ENCODE measurements around the gene LZTR1.
A peak's percentile ranks its signal among the peaks of the same experiment; 100 is the strongest.
"Not testable (repeated sequence)": the region's sequence is repeated elsewhere in the genome, so short reads cannot be mapped to it uniquely, and the experiment has no call there.

The LZTR1 gene

DNA sequence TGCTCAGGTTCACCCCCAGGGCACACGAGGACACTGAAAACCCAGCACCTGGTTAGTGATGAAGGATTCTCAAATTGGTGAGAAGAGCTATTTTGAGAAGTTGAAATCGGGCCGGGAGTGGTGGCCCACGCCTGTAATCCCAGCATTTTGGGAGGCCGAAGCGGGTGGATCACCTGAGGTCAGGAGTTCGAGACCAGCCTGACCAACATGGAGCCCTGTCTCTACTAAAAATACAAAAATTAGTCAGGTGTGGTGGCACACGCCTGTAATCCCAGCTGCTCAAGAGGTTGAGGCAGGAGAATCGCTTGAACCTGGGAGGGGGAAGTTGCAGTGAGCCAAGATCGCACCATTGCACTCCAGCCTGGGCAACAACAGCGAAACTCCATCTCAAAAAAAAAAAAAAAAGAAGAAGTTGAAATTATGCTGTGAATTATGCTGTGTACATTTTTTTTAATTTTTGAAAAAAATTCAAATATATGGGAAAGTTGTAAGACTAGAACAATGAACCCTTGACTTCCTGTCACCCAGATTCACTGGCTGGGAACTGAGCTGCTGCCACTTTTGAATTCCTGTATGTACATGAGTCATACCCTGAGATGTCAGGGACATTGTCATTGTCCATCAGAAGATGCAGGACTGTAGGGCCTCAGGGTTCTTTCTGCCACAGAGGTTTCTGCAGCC lies 9.9 kb upstream of the LZTR1 start:
- H3K4me3 ChIP-seq (ENCODE audit: low read depth in 1 of 2, low read length in 2 of 2); H3K9ac ChIP-seq (ENCODE audit: low read length); H3K36me3 ChIP-seq (ENCODE audit: insufficient read depth, low read length); H3K9me3 ChIP-seq (ENCODE audit: low read length); H3K27me3 ChIP-seq (ENCODE audit: control insufficient read depth in 1 of 2, insufficient read depth in 2 of 2, low read length in 2 of 2); H3K27ac ChIP-seq (ENCODE audit: low read depth, low read length); H3K4me1 ChIP-seq (ENCODE audit: insufficient read depth, low read length): not testable (repeated sequence)

DNA sequence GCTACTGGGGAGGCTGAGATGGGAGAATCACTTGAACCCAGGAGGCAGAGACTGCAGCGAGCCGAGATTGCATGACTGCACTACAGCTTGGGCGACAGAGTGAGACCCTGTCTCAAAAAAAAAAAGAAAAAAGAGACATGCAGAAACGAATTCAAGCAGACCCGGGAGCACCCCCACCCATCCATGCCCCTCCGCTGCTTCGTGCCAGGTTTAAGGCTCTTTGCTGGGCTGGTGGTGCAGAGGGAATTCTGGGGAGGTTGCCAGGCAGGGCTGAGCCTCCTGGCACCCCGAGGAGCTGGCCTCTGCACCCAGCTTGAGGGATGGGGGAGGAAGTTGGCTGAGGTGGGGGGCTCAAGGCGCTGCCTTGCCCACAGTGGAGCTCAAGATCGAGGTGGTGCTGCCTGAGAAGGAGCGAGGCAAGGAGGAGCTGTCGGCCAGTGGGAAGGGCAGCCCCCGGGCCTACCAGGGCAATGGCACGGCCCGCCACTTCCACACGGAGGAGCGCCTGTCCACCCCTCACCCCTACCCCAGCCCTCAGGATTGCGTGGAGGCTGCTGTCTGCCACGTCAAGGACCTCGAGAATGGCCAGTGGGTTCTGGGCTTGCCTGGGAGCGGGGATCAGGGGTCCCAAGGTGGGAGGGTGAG lies 9.0 kb upstream of the LZTR1 start:
- Histone ChIP-seq H3K27me3 (ENCODE audit: control insufficient read depth in 1 of 2, insufficient read depth in 2 of 2, low read length in 2 of 2) (no peaks in the 10 kb centered on the region), H3K9me3 (ENCODE audit: low read length) (no peaks in the 10 kb centered on the region), H3K9ac (ENCODE audit: low read length) (no peak overlapping the region), H3K36me3 (ENCODE audit: insufficient read depth, low read length) (no peaks in the 10 kb centered on the region), H3K4me1 (ENCODE audit: insufficient read depth, low read length) (no peaks in the 10 kb centered on the region), H3K4me3 (ENCODE audit: low read depth in 1 of 2, low read length in 2 of 2) (no peak overlapping the region), H3K27ac (ENCODE audit: low read depth, low read length) (no peak overlapping the region)

DNA sequence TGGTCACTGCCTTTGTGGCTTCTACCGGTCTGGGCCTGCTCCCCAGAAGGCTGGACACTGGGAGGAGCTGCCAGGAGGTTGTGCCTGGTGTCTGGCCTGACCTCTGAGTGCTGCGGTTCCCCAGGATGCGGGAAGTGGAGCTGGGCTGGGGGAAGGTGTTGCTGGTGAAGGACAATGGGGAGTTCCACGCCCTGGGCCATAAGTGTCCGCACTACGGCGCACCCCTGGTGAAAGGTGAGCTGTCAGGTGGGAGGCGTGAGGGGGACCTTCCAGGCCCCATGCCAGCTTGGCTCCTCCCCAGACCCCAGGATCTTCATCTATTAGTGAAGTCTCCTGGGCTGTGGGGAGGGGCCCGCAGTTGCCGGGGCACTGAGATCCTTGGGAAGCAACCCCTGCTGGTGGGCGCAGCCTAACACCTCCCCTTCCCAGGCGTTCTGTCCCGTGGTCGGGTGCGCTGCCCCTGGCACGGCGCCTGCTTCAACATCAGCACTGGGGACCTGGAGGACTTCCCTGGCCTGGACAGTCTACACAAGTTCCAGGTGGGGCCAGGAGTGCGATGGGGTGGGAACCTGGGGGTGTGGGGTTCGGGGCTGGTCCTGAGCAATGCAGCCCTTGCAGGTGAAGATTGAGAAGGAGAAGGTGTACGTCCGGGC lies 8.3 kb upstream of the LZTR1 start:
- Histone ChIP-seq H3K36me3 (ENCODE audit: insufficient read depth, low read length) (no peaks in the 10 kb centered on the region), H3K4me1 (ENCODE audit: insufficient read depth, low read length) (no peaks in the 10 kb centered on the region), H3K4me3 (ENCODE audit: low read depth in 1 of 2, low read length in 2 of 2) (no peak overlapping the region), H3K27me3 (ENCODE audit: control insufficient read depth in 1 of 2, insufficient read depth in 2 of 2, low read length in 2 of 2) (no peaks in the 10 kb centered on the region), H3K27ac (ENCODE audit: low read depth, low read length) (no peak overlapping the region), H3K9ac (ENCODE audit: low read length) (no peak overlapping the region), H3K9me3 (ENCODE audit: low read length) (no peaks in the 10 kb centered on the region)

DNA sequence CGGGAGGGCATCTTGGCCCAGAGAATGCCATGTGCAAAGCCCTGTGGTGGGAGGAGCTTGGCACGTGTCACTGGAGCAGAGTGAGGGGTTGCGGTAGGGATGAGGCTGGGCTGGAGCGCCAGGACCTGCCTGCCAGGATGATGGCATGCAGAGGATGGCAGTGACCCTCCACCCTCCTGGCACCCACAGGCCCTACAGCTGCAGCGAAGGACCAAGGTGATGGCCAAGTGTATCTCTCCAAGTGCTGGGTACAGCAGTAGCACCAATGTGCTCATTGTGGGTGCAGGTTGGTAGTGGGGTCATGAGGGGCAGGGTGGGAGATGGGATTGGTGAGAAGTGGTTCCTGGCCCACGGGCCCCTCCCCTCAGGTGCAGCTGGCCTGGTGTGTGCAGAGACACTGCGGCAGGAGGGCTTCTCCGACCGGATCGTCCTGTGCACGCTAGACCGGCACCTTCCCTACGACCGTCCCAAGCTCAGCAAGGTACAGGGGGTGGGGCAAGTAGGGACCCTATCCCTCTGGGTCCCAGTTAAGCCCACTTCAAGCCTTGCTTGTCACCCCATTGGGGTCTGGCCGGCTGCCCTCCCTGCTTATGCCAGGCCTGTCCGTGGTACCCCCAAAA lies 7.7 kb upstream of the LZTR1 start:
- H3K36me3 ChIP-seq (ENCODE audit: insufficient read depth, low read length): no peaks in the 10 kb centered on the region
- H3K27ac ChIP-seq (ENCODE audit: low read depth, low read length): no peak overlapping the region
- no peak overlapping the region for H3K4me3 ChIP-seq (ENCODE audit: low read depth in 1 of 2, low read length in 2 of 2)
- H3K27me3 ChIP-seq (ENCODE audit: control insufficient read depth in 1 of 2, insufficient read depth in 2 of 2, low read length in 2 of 2): no peaks in the 10 kb centered on the region
- no peaks in the 10 kb centered on the region for H3K9me3 ChIP-seq (ENCODE audit: low read length)
- H3K9ac ChIP-seq (ENCODE audit: low read length): no peak overlapping the region
- peaks cover under 1% of the 10 kb centered on the region for H3K4me1 ChIP-seq (ENCODE audit: insufficient read depth, low read length)

DNA sequence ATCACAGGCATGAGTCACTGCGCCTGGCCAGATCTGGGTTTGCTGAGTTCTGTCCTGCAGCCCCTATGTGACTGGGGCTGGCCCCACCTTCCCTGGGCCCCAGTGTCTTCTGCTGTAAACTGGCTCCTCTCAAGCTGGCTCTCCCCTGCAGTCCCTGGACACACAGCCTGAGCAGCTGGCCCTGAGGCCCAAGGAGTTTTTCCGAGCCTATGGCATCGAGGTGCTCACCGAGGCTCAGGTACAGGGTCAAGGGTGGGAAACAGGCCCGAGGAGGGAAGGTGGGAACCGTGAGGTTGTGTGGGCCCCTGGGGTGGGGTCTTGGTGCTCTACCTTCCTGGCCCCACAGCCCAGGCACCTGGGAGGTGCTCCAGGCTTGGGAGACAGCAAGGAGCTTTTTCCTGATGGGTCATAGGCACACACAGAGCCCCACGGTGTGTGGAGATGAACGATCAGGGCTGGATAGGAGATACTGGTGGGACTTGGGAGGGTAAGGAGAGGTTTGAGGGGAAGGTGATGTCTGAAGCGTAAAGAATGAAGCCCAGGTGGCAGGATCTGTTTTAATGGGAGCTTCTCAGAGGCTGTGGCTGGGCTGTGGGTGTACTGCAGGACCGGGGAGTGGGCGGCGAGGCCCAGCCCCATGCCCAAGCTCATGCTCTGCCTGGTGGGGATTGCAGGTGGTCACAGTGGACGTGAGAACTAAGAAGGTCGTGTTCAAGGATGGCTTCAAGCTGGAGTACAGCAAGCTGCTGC lies 6.4 kb upstream of the LZTR1 start:
- Histone ChIP-seq H3K36me3 (ENCODE audit: insufficient read depth, low read length) (no peaks in the 10 kb centered on the region), H3K9ac (ENCODE audit: low read length) (no peak overlapping the region), H3K27me3 (ENCODE audit: control insufficient read depth in 1 of 2, insufficient read depth in 2 of 2, low read length in 2 of 2) (no peaks in the 10 kb centered on the region), H3K9me3 (ENCODE audit: low read length) (no peaks in the 10 kb centered on the region), H3K27ac (ENCODE audit: low read depth, low read length) (no peak overlapping the region), H3K4me3 (ENCODE audit: low read depth in 1 of 2, low read length in 2 of 2) (no peak overlapping the region), H3K4me1 (ENCODE audit: insufficient read depth, low read length) (peaks cover 12% of the 10 kb centered on the region)

DNA sequence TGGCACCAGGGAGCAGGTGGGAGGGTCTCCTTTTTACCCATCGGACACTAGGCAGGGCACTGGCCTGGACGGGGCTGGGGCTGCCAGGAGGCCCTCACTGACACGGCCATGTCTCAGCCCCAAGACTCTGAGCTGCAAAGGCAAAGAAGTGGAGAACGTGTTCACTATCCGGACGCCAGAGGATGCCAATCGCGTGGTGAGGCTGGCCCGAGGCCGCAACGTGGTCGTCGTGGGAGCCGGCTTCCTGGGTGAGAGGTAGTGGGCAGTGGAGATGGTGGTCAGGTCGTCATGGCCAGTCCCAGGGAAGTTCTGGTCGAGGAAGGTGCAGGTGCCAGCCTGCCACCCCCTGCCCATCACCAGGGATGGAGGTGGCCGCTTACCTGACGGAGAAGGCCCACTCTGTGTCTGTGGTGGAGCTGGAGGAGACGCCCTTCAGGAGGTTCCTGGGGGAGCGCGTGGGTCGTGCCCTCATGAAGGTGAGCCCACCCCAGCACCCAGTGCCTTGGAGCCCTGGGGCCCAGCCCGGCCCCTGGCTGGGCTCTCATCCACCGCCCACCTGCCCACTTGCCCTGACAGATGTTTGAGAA lies 5.7 kb upstream of the LZTR1 start:
- H3K4me1 ChIP-seq (ENCODE audit: insufficient read depth, low read length): peaks cover 19% of the 10 kb centered on the region

DNA sequence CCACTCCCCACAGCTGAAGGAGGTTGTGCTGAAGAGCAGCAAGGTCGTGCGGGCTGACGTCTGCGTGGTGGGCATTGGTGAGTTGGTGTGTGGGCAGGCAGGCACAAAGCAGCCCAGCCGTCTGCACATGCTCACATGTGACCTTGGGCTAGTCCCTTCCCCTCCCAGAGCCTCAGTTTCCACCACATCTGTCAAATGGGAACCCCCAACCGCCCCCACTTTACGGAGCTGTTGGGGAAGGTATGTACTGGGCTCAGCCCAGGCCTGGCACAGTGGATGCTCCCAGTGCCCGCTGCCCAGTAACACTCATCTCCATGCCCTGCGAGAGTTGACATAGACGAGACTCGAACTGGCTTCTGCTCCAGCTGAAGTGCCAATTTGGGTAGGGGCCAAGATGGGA lies 5.1 kb upstream of the LZTR1 start:
- H3K4me1 ChIP-seq (ENCODE audit: insufficient read depth, low read length): peaks cover 20% of the 10 kb centered on the region
- no peak overlapping the region for H3K9ac ChIP-seq (ENCODE audit: low read length)
- H3K9me3 ChIP-seq (ENCODE audit: low read length): no peaks in the 10 kb centered on the region
- no peaks in the 10 kb centered on the region for H3K36me3 ChIP-seq (ENCODE audit: insufficient read depth, low read length)
- no peak overlapping the region for H3K27ac ChIP-seq (ENCODE audit: low read depth, low read length)
- no peaks in the 10 kb centered on the region for H3K27me3 ChIP-seq (ENCODE audit: control insufficient read depth in 1 of 2, insufficient read depth in 2 of 2, low read length in 2 of 2)
- no peak overlapping the region for H3K4me3 ChIP-seq (ENCODE audit: low read depth in 1 of 2, low read length in 2 of 2)

More for the DNA sequence above, 5.7 kb upstream of the LZTR1 start:
- Histone ChIP-seq H3K9me3 (ENCODE audit: low read length) (no peaks in the 10 kb centered on the region), H3K9ac (ENCODE audit: low read length) (no peak overlapping the region), H3K4me3 (ENCODE audit: low read depth in 1 of 2, low read length in 2 of 2) (no peak overlapping the region), H3K27me3 (ENCODE audit: control insufficient read depth in 1 of 2, insufficient read depth in 2 of 2, low read length in 2 of 2) (no peaks in the 10 kb centered on the region), H3K27ac (ENCODE audit: low read depth, low read length) (no peak overlapping the region), H3K36me3 (ENCODE audit: insufficient read depth, low read length) (no peaks in the 10 kb centered on the region)

DNA sequence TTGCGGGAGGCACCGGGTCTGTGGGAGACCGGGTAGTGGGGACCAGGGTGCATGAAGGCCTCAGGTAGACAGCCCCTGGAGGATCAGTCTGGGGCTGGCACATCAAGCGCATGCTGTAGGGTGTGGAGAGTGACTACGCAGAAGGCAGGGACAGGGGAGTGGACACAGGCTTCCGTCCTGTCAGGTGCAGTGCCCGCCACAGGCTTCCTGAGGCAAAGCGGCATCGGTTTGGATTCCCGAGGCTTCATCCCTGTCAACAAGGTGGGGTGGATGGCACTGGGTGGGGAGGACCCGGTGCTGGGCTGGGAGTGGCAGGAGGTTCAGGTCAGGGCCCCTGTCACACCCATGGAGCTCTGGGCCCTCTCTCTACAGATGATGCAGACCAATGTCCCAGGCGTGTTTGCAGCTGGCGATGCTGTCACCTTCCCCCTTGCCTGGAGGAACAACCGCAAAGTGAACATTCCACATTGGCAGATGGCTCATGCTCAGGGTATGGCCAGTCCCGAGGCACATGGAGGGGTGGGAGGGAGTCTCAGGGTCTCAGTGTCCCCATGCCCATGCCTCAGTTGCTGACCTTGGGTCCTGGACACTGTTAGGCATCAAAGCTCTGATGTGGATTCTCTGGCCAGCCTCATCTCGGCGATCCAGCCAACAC lies 4.5 kb upstream of the LZTR1 start:
- Histone ChIP-seq H3K9ac (ENCODE audit: low read length) (no peak overlapping the region), H3K9me3 (ENCODE audit: low read length) (no peaks in the 10 kb centered on the region), H3K27ac (ENCODE audit: low read depth, low read length) (no peak overlapping the region), H3K27me3 (ENCODE audit: control insufficient read depth in 1 of 2, insufficient read depth in 2 of 2, low read length in 2 of 2) (no peaks in the 10 kb centered on the region), H3K4me3 (ENCODE audit: low read depth in 1 of 2, low read length in 2 of 2) (no peak overlapping the region), H3K4me1 (ENCODE audit: insufficient read depth, low read length) (peaks cover 20% of the 10 kb centered on the region), H3K36me3 (ENCODE audit: insufficient read depth, low read length) (no peaks in the 10 kb centered on the region)

DNA sequence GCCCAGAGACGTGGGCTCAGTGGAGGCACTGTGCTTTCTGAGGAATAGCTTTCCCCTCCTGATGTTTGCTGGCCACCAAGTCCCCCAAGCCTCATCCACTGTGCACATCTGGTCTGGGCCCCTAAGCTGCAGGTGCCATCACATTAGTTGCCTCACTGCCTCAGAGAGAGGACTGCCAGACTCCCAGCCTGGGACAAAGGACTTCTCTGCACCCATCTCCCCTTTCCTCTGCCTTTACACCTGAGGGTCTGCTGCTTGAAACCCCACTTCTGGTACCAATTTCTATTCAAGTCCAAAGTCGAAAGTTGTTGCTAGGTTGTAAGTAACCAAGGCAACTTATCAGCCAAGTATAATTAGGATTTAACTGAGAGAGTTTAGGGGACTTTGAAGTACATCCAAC lies 3.7 kb upstream of the LZTR1 start:
- Histone ChIP-seq H3K9ac (ENCODE audit: low read length) (no peak overlapping the region), H3K27ac (ENCODE audit: low read depth, low read length) (no peak overlapping the region), H3K9me3 (ENCODE audit: low read length) (no peaks in the 10 kb centered on the region), H3K27me3 (ENCODE audit: control insufficient read depth in 1 of 2, insufficient read depth in 2 of 2, low read length in 2 of 2) (no peaks in the 10 kb centered on the region), H3K4me3 (ENCODE audit: low read depth in 1 of 2, low read length in 2 of 2) (no peak overlapping the region), H3K4me1 (ENCODE audit: insufficient read depth, low read length) (peaks cover 28% of the 10 kb centered on the region), H3K36me3 (ENCODE audit: insufficient read depth, low read length) (no peaks in the 10 kb centered on the region)

DNA sequence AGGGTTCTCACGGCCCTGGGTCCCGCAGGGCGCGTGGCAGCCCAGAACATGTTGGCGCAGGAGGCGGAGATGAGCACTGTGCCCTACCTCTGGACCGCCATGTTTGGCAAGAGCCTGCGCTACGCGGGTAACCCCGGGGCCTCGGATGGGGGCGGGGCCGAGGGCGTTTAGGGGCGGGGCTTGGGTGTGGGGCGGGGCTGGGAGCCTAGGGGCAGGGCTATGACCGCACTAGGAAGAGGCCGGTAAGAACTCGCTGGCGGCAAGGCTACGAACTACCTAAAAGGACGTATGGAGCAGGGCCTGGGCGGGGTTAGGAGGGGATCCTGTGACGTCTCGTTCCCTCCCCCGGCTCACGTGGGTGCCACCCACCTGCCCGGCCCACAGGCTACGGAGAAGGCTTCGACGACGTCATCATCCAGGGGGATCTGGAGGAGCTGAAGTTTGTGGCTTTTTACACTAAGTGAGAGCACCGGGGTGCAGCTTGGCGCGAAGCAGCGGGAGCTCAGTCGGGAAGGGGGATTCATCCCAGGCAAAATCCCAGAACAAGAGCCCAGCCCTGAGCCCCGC lies 2.8 kb upstream of the LZTR1 start:
- no peaks in the 10 kb centered on the region for H3K9me3 ChIP-seq (ENCODE audit: low read length)
- peak overlapping the region; percentile 37 for H3K9ac ChIP-seq (ENCODE audit: low read length)
- no peaks in the 10 kb centered on the region for H3K27me3 ChIP-seq (ENCODE audit: control insufficient read depth in 1 of 2, insufficient read depth in 2 of 2, low read length in 2 of 2)
- peaks cover 4% of the 10 kb centered on the region for H3K36me3 ChIP-seq (ENCODE audit: insufficient read depth, low read length)
- H3K27ac ChIP-seq (ENCODE audit: low read depth, low read length): peak overlapping the region; percentile 43
- H3K4me1 ChIP-seq (ENCODE audit: insufficient read depth, low read length): peaks cover 30% of the 10 kb centered on the region
- peak overlapping the region; percentile 41 to 49 for H3K4me3 ChIP-seq (ENCODE audit: low read depth in 1 of 2, low read length in 2 of 2)
